IPS-NIHi7 (cell line): Measurements from ENCODE around the gene ARPC1A.
A peak's percentile ranks its signal among the peaks of the same experiment; 100 is the strongest.
"Not testable (repeated sequence)": the region's sequence is repeated elsewhere in the genome, so short reads cannot be mapped to it uniquely, and the experiment has no call there.

ENCODE experiments used
- DNase-seq: peaks from one replicate; pipeline ENCODE4 v3.0.0; 2012; ENCODE audit warnings: mixed read lengths; ENCODE audit errors: extremely low spot score

The ARPC1A gene

GRCh38 chr7:99369767-99370391 lies 44.2 kb downstream of the ARPC1A start:
- no peak for DNase-seq

GRCh38 chr7:99371376-99371920 lies 45.8 kb downstream of the ARPC1A start:
- no peak for DNase-seq

GRCh38 chr7:99372275-99373090 lies 46.8 kb downstream of the ARPC1A start:
- DNase-seq, result no peak

GRCh38 chr7:99373091-99374066 lies 47.7 kb downstream of the ARPC1A start:
- DNase-seq, result no peak

- DNase-seq, result peak; percentile 96
These were observed 48.7 kb downstream of the ARPC1A start, which contains the start of gene ARPC1B for GRCh38 chr7:99374111-99375064. TSS of gene ARPC1B (plus strand) at chr7:99374730. CDS start at chr7:99385715, 10,985 bp downstream.

DNA sequence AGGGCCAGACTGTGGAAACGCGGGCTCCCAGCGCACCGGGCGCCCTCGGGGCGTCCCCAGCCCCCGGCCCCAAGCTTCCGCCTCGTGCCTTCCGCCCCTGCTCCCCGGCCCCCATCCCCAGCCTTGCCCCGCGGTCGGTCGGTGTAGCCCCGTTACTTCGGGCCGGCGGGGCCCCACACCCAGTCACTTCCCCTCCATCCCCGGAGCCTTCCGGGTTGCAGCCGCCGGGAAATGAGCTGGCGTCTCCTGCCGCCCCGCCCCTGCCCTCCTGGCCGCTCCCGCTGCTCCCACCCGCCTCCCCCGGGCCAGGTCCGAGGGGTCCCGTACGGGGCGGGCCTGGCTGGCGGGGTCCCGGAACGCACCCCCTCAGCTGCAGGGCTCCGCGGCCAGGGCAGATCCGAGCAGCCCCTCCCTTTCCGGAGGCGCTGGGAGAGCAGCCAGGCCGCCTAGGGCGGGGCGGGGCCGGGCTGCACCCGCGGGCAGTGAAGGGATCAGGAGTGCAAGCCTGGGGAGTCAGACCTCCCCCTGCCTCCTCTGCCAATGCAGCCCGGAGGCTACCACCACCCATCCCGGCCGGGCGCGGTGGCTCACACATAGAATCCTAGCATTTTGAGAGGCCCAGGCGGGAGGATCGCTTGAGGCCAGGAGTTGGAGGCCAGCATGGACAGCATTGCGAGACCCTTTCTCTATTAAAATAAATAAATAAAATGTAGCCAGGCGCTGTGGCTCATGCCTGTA lies 49.5 kb downstream of the ARPC1A start:
- DNase-seq, result peak; percentile 81

DNA sequence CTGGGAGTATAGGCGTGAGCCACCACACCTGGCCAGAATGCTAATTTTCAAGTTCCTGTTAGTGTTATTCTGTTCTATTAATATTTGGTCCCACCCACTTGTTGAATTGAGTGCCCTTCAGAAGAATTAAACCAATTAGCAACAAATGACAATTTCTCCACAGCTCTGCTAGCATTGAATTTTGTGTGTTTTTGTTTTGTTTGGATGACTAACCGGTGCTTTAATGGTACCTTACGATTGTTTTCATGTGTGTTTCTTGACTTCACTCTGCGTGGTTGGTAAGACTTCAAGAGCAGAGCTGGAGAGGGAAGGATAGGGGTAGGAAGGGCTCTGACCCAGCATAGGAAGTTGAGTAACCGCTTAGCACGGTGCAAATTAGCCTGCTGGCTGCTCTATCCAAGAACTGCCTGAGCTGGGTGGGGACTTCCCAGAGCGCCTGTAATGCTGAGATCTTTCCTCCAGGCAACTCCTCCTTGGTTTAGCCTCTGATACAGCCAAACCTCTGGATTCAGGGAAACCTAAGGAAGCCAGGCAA lies 53.4 kb downstream of the ARPC1A start:
- DNase-seq, result peak; percentile 33

GRCh38 chr7:99379693-99380031 lies 54.0 kb downstream of the ARPC1A start:
- not testable (repeated sequence) for DNase-seq

- DNase-seq, result no peak
These were observed 54.5 kb downstream of the ARPC1A start for GRCh38 chr7:99380032-99380822.

GRCh38 chr7:99380823-99381663 lies 55.3 kb downstream of the ARPC1A start:
- DNase-seq, result no peak

DNA sequence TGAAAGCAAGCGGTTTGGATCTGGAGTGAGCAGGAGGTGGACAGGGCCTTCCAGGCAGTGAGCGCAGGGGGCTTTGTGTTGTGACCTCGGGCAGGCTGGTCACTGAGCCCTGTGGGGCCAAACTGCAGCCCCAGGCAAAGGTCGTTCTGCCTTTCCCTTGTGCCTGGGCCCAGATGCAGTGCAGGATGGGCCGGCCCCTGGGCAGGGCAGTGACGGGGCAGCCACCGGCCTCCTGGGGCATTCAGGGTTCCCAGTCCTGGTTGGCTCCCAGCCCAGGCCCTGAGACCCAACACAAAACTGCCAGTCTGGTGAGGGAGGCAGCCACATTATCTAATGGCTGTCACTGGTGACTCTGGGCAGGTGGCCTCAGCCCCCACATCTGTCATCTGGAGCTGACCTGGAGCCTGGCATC lies 56.0 kb downstream of the ARPC1A start:
- DNase-seq, result no peak

- no peak for DNase-seq
These were observed 57.5 kb downstream of the ARPC1A start for GRCh38 chr7:99383203-99383602.

- DNase-seq, result no peak
These were observed 58.2 kb downstream of the ARPC1A start for GRCh38 chr7:99383791-99384370.

- no peak for DNase-seq
These were observed 58.8 kb downstream of the ARPC1A start for GRCh38 chr7:99384523-99384922.

DNA sequence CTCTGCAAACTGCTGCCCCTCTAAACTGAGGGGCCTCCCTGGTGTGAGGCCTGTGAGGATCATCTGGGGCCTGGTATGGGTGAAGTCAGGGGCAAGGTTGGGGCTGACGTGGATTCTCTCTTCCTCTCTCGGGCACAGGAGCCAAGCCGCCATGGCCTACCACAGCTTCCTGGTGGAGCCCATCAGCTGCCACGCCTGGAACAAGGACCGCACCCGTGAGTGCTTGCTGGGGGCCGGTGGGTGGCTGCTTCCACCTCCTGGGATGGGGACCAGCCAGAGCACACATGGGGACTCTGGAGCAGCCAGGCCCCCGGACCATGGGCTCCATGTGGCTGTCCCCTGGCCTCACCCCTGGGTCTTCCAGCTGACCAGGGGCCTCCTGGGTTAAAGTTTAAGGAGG lies 59.9 kb downstream of the ARPC1A start:
- DNase-seq, result no peak

DNA sequence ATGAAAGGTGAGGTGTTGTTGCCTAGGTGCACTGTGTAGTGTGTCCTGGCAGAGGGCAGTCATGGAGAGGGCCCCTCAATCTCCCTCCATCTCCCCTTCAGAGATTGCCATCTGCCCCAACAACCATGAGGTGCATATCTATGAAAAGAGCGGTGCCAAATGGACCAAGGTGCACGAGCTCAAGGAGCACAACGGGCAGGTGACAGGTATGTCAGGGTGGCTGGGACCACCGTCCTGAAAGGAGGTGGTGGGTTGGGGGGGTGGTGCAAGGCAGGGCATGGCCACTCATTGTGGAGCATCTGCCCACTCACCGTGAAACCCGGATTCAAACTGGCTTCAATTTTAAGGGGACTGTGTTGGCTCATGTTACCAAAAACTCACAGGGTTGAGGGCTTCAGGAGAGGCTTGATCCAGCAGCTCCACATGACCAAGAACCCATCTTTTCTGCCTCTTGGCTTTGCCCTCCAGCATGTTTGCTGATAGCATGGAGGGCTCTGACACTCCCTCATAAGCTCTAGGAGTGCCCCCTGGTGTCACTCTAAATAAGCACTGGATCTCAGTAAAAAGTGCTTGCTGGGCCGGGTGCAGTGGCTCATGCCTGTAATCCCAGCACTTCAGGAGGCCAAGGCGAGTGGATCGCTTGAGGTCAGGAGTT lies 61.0 kb downstream of the ARPC1A start:
- DNase-seq, result no peak

DNA sequence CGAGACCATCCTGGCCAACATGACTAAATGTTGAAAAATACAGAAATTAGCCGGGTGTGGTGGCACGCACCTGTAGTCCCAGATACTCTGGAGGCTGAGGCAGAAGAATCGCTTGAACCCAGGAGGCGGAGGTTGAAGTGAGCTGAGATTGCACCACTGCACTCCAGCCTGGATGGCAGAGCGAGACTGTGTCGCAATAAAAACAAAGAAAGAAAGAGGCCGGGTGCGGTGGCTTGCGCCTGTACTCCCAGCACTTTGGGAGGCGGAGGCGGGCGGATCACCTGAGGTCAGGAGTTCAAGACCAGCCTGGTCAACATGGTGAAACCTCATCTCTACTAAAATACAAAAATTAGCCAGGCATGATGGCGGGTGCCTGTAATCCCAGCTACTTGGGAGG lies 61.5 kb downstream of the ARPC1A start:
- not testable (repeated sequence) for DNase-seq
